Hepatocyte (in vitro differentiated cells): Measurements from ENCODE around the gene PLA2G4A.

ENCODE experiments used
- CTCF ChIP-seq: fragments of 200-600 bp; sonication (generic); IDR thresholded peaks from 2 replicates; pipeline ENCODE4 v1.5.1; 2016; ENCODE audit warnings: antibody characterized with exemption, mild to moderate bottlenecking; ENCODE audit not compliant: poor library complexity
- EZH2 ChIP-seq: fragments of 200-600 bp; sonication (generic); IDR thresholded peaks from 2 replicates; pipeline ENCODE4 v1.6.1; 2016; ENCODE audit warnings: antibody characterized with exemption, mild to moderate bottlenecking, borderline replicate concordance
- EZH2phosphoT487 ChIP-seq: fragments of 200-600 bp; sonication (generic); IDR thresholded peaks from one replicate; pipeline ENCODE4 v1.6.1; 2018; ENCODE audit warnings: antibody characterized with exemption, mild to moderate bottlenecking, low read depth, moderate library complexity; ENCODE audit not compliant: unreplicated experiment, severe bottlenecking

- TF ChIP-seq CTCF (no peak), EZH2phosphoT487 (no peak), EZH2 (no peak)
Observed at GRCh38 chr1:186974774-186975181, 146.0 kb downstream of the PLA2G4A start.
